Lower lobe of right lung (tissue), 2 donors: Measurements from ENCODE around the gene USF2. TPM values are rescaled to one million over a fixed set of nuclear protein-coding genes. Genes with fewer than 3 reads are reported as not detected.

Experiments used
- ATAC-seq, 2 donors: fragments of 200-7000 bp; cut with Tn5 transposase; one replicate each; pipeline ENCODE4 v1.9.1; 2020 to 2022; ENCODE audit warnings: mild to moderate bottlenecking in 2 of 2, moderate library complexity in 2 of 2
- DNase-seq: peaks from one replicate; pipeline ENCODE4 v3.0.0-alpha.2; 2020
- H3K27ac ChIP-seq: fragments of 200-600 bp; one replicate; pipeline ENCODE4 v1.8.0; 2022
- H3K27me3 ChIP-seq: fragments of 200-600 bp; one replicate; pipeline ENCODE4 v1.8.0; 2022; ENCODE audit warnings: low read depth
- H3K36me3 ChIP-seq: fragments of 200-600 bp; one replicate; pipeline ENCODE4 v1.8.0; 2022; ENCODE audit warnings: mild to moderate bottlenecking
- H3K4me1 ChIP-seq: fragments of 200-600 bp; one replicate; pipeline ENCODE4 v1.8.0; 2022
- H3K4me3 ChIP-seq: fragments of 200-600 bp; one replicate; pipeline ENCODE4 v1.8.0; 2022; ENCODE audit warnings: mild to moderate bottlenecking
- H3K9me3 ChIP-seq: fragments of 200-600 bp; one replicate; pipeline ENCODE4 v1.8.0; 2022
- CTCF ChIP-seq: fragments of 200-600 bp; IDR thresholded peaks from one replicate; pipeline ENCODE4 v1.8.0; 2022; ENCODE audit warnings: antibody characterized with exemption, mild to moderate bottlenecking
- intact Hi-C: fragments of 100-400 bp; cut with DNase I; formaldehyde crosslinking; loops from one replicate; pipeline ENCODE4 v1.11.0; 2022
- total RNA-seq: library from RNA; stranded (reverse); fragmentation: NEBNext Ultra II Directional; extraction: Animal tissue kit (Norgen Biotek cat#: 25700); gene quantifications from one replicate; pipeline ENCODE4 v1.2.1, GENCODE V29; 2021
- donor health status: DM: no; HTN: yes; CAD: no; lungs with severe emphysema.

Gene USF2
- total RNA-seq, 1 donor from 2014 or later = 171 TPM

- DNase-seq = no peak
Measured at GRCh38 chr19:35249146-35249847, 19.5 kb upstream of the USF2 start.

GRCh38 chr19:35249848-35250711, 18.7 kb upstream of the USF2 start:
- peaks cover 51% of the 10 kb centered on the region for H3K4me1 ChIP-seq
- no peak for ATAC-seq
- peak overlapping the region; percentile 71 for H3K4me3 ChIP-seq
- DNase-seq = no peak
- peak overlapping the region; percentile 95 for H3K27ac ChIP-seq
- no peak for TF ChIP-seq CTCF
- peaks cover 24% of the 10 kb centered on the region for H3K27me3 ChIP-seq
- no peaks in the 10 kb centered on the region for H3K9me3 ChIP-seq
- H3K36me3 ChIP-seq = peaks cover 32% of the 10 kb centered on the region
- intact Hi-C loops = no loop called here

More at GRCh38 chr19:35249146-35249847, 19.5 kb upstream of the USF2 start:
- Histone ChIP-seq H3K4me1 (peaks cover 45% of the 10 kb centered on the region), H3K27me3 (peaks cover 24% of the 10 kb centered on the region), H3K9me3 (peaks cover 3% of the 10 kb centered on the region), H3K36me3 (peaks cover 24% of the 10 kb centered on the region), H3K4me3 (peak overlapping the region; percentile 71), H3K27ac (peak overlapping the region; percentile 95)
- peak in 1 of 2 donors; percentile 1 for ATAC-seq
- no peak for TF ChIP-seq CTCF
- intact Hi-C loops = no loop called here

GRCh38 chr19:35251456-35251855, 17.3 kb upstream of the USF2 start:
- no peak overlapping the region for H3K4me3 ChIP-seq
- peaks cover 55% of the 10 kb centered on the region for H3K4me1 ChIP-seq
- H3K9me3 ChIP-seq = no peaks in the 10 kb centered on the region
- no peak for ATAC-seq
- H3K27ac ChIP-seq = no peak overlapping the region
- intact Hi-C loops = no loop called here
- TF ChIP-seq CTCF = no peak
- H3K27me3 ChIP-seq = peaks cover 24% of the 10 kb centered on the region
- peaks cover 37% of the 10 kb centered on the region for H3K36me3 ChIP-seq
- DNase-seq = no peak

- Histone ChIP-seq H3K4me1 (peaks cover 40% of the 10 kb centered on the region), H3K9me3 (no peaks in the 10 kb centered on the region), H3K4me3 (no peak overlapping the region), H3K36me3 (peaks cover 37% of the 10 kb centered on the region), H3K27me3 (peaks cover 16% of the 10 kb centered on the region), H3K27ac (peak overlapping the region; percentile 62)
- intact Hi-C loops = no loop called here
- ATAC-seq = no peak
- TF ChIP-seq CTCF = no peak
- no peak for DNase-seq
Measured at GRCh38 chr19:35253316-35254286, 15.2 kb upstream of the USF2 start.
